ENCODE measurements around the gene MAGEB17.

Gene MAGEB17

DNA sequence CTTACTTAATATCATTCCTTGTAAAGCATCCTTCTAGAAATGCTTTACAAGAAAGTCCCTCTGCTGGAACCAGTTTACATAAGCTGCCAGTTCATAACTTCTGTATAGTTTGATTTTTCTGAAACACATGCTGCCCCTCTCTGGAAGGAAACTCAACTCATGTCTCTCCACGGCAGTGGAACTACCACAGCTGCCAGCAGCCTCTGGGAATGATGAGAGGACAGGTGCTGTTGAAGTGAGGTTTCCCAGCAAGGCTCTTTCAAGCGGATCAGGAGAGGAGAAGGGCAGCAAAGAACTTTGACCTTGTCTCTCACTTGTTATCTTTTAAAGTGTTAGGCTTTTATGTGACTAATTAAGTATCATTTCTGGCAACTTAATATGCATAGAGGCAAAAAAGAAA, 36.6 kb upstream of the MAGEB17 start:
- no peak for TF ChIP-seq ZFX (IDR thresholded peaks at IDR 0.05; ENCODE audit: borderline replicate concordance)
- TF ChIP-seq, protein P1, sequence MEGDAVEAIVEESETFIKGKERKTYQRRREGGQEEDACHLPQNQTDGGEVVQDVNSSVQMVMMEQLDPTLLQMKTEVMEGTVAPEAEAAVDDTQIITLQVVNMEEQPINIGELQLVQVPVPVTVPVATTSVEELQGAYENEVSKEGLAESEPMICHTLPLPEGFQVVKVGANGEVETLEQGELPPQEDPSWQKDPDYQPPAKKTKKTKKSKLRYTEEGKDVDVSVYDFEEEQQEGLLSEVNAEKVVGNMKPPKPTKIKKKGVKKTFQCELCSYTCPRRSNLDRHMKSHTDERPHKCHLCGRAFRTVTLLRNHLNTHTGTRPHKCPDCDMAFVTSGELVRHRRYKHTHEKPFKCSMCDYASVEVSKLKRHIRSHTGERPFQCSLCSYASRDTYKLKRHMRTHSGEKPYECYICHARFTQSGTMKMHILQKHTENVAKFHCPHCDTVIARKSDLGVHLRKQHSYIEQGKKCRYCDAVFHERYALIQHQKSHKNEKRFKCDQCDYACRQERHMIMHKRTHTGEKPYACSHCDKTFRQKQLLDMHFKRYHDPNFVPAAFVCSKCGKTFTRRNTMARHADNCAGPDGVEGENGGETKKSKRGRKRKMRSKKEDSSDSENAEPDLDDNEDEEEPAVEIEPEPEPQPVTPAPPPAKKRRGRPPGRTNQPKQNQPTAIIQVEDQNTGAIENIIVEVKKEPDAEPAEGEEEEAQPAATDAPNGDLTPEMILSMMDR (IDR thresholded peaks at IDR 0.05) = no peak
- H3K27ac ChIP-seq = no peak overlapping the region

DNA sequence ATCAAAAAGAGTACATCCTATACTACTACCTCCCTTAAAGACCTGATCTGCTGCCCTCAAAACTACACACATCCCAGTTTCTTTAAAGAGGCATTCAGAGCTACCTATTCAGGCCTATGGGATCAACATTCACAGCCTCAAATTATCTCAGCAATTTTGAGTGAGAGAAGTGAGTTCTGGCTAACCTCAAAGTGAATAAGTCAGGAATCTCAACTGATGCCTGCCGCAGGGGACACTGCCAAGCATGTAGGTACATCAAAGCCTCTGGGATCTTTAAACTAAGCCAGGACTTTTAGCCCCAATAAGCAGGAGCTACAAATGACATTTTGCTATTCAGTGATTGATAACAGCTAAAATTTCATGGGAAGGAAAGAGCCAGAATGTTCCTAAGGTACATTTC, 32.3 kb upstream of the MAGEB17 start:
- no peak overlapping the region for H3K27ac ChIP-seq
- TF ChIP-seq, protein P1 (IDR thresholded peaks at IDR 0.05) = no peak
- TF ChIP-seq ZFX (IDR thresholded peaks at IDR 0.05; ENCODE audit: borderline replicate concordance) = no peak

DNA sequence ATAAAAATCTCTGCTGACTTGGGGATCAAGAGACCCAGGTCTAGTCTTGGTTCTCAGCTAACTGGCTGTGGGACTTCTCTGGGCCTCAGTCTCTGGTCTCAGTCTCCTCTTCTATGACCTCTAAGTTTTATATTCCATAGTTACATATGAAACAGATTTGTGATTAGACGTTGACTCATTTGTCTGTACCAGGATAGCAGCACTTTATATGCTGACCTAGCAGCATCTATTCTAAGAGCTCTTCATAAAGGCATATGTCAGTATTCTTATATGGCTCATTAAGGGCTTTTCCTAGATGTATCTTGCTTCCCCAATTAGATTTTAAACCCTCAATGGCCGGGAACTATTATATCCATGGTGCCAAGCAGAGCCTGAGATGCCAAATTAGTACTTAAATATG, 31.2 kb upstream of the MAGEB17 start:
- no peak for TF ChIP-seq ZFX (IDR thresholded peaks at IDR 0.05; ENCODE audit: borderline replicate concordance)
- TF ChIP-seq, protein P1 (IDR thresholded peaks at IDR 0.05) = no peak
- H3K27ac ChIP-seq = no peak overlapping the region

DNA sequence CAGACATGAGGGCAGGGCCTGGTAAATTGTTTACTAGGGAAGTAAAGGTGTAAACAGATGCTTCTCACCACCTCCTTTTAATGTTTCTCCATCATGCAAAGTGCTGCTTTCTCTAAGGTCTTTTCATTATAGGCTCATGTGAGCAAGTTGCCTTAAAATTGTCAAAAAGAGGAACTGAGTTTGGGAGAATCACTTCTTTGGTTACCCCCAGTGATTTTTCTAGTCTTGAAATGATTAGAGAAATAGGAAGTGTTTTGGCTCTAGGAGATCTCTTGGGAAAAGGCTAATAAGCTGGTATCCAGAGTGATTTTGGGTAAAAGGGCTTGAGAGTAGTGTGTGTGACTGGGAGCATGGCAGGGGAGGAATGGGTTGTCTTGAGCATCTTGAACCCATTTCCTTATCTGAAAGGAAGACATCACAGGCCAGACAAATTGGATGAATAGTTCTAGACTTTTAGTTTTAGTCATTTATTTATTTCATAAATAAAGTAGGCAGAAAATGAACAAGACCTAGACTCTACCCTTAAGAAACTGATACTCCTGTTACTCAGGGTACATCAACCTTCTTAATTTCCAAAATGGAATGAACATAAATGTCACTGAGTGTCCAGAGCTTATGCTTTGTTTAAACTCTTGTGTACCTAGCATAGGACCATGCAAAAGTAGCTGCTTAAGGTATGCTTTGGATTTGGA, 29.7 kb upstream of the MAGEB17 start:
- no peak overlapping the region for H3K27ac ChIP-seq
- TF ChIP-seq, protein P1 (IDR thresholded peaks at IDR 0.05) = no peak
- TF ChIP-seq ZFX (IDR thresholded peaks at IDR 0.05; ENCODE audit: borderline replicate concordance) = no peak

DNA sequence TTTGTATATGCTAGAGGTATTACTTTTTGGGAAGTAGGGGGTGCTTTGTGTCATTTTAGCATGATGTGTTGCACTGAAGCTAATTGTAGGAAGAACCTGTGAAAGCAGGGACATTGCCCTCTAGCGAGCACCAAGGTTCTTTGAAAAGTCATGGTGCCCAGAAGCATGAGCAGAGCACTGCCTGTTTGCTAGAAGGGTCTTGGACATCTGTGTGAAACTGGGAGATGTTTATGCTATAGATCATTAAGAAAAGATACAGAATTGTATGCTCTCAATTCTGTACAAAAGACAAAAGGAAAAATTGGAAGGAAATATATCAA, 29.2 kb upstream of the MAGEB17 start:
- H3K27ac ChIP-seq = no peak overlapping the region
- no peak for TF ChIP-seq ZFX (IDR thresholded peaks at IDR 0.05; ENCODE audit: borderline replicate concordance)
- TF ChIP-seq, protein P1 (IDR thresholded peaks at IDR 0.05) = no peak

DNA sequence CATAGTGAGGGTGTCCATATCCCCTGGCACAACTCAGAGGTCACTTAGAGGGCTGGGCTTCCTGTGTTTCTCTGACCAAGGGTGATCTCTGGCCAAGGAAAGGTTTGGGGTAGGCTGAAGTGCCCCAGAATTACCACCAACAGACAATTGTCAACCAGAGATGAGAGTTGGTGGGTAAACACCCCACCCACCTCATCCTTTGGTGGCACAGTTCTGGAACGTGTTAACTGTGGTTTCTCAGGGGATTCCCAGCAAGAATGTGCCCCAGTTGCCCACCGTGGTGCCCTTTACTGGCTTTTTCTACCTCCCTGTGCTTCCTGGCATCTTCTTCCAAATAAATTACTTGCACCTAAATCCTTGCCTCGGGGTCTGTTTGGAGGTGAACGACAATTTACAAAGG, 26.8 kb upstream of the MAGEB17 start:
- TF ChIP-seq ZFX (IDR thresholded peaks at IDR 0.05; ENCODE audit: borderline replicate concordance) = no peak
- TF ChIP-seq, protein P1 (IDR thresholded peaks at IDR 0.05) = no peak

DNA sequence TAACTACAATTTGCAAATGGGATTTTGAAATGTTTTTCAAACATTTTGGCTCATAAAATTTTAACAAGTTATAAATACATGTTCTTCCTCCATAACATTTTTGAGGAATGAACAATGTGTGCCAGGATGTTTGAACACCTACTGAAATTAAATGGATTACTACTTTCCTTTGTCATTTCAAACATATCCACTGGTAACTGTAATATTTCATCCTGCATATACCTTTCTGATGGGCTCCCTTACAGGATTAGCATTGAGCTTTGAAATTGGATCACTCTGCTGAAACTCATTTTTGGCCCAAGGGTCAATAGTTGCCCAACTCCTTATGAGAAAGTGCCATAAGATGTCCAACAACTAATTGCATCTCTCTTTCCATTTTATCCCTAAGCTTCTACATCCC, 26.3 kb upstream of the MAGEB17 start:
- no peak overlapping the region for H3K27ac ChIP-seq
- TF ChIP-seq, protein P1 (IDR thresholded peaks at IDR 0.05) = no peak
- TF ChIP-seq ZFX (IDR thresholded peaks at IDR 0.05; ENCODE audit: borderline replicate concordance) = no peak

More for the DNA sequence above, 26.8 kb upstream of the MAGEB17 start:
- H3K27ac ChIP-seq = no peak overlapping the region
